ENCODE data around the gene DFFB. TPM values are rescaled to one million over a fixed set of nuclear protein-coding genes. Genes with fewer than 3 reads are reported as not detected.

Gene DFFB
- total RNA-seq, 1 donor from 2014 or later, result 6.2 TPM

DNA sequence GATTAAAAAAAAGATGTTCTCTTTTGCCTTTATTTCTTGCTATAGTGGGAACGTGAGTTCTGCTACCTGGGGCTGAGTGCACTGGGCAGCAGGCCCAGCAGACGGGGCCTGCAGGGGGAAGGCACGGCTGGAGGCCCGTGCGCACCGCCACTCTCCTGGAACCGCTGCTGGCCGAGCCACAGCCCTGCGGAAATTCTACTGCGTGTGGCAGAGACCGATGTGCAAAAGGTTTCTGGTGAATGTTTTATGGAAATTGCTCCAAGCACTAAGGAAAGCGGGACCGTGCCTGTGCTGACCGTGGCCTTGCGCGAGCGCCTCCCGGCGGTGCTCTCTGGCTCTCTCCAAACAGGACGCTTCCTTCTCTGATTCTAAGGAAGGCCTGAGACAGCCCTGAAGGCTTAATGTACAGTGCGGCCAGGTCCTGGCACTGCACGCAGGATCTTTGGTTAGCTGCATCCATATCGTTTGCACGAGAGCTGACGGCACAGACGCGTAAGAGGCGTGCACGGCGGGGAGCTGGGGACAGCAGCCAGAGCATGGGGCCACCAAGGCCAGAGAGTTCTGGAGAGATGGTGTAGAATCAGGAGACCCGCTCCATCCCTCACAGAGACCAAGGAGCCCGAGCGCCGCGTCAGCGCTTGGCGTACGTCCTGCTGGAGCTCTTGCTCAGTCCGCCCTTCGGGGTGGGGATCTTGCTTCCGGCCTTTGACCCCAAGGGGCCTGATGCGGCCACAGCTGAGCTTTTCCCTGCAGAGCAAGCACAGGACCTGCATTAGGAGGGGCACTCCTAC lies 42.3 kb upstream of the DFFB start:
- DNase-seq (ENCODE audit: low read depth), result no peak

DNA sequence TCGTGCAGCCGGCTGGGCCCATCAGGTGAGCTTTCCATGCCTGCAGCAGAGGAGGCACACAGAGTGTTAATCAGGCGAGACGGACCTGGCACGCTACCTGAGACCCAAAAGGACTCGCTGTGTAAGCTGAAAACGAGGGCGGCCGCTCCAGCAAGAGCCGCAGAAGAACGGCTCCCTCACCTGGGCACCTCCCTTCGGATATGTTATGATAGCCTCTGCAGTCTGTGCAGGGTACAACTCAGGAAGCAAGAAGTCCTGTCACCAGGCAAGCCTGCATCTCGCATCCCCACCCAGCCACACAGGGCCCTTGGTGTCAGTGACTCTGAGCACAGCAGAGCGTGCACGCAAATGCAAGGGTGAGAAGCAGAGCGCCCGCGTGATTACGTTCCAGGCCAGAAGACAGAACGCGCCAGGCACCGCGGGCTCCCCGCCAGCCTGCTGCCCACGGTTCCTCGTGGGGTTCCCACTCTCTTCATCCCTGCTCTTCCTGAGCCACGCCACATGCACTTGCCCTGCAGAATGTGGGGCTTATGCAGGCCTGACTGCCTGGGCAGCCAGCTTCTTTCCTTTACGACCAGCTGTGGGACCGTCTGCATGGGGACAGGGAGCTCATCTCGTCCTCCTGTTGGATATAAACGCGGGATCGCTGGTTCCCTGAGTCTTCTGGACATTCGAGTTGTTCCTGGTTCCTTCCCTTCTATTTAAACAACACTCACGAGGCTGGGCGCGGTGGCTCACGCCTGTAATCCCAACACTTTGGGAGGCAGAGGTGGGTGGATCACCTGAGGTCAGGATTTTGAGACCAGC lies 40.7 kb upstream of the DFFB start:
- no peak for DNase-seq (ENCODE audit: low read depth)
- no peak overlapping the region for H3K4me3 ChIP-seq (ENCODE audit: low read depth, low read length)
- TF ChIP-seq, protein P1, sequence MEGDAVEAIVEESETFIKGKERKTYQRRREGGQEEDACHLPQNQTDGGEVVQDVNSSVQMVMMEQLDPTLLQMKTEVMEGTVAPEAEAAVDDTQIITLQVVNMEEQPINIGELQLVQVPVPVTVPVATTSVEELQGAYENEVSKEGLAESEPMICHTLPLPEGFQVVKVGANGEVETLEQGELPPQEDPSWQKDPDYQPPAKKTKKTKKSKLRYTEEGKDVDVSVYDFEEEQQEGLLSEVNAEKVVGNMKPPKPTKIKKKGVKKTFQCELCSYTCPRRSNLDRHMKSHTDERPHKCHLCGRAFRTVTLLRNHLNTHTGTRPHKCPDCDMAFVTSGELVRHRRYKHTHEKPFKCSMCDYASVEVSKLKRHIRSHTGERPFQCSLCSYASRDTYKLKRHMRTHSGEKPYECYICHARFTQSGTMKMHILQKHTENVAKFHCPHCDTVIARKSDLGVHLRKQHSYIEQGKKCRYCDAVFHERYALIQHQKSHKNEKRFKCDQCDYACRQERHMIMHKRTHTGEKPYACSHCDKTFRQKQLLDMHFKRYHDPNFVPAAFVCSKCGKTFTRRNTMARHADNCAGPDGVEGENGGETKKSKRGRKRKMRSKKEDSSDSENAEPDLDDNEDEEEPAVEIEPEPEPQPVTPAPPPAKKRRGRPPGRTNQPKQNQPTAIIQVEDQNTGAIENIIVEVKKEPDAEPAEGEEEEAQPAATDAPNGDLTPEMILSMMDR (conservative IDR thresholded peaks at IDR 0.05; ENCODE audit: low read depth, low read length), result no peak

More for the DNA sequence above, 42.3 kb upstream of the DFFB start:
- TF ChIP-seq, protein P1 (conservative IDR thresholded peaks at IDR 0.05; ENCODE audit: low read depth, low read length), result no peak
- no peak overlapping the region for H3K4me3 ChIP-seq (ENCODE audit: low read depth, low read length)

DNA sequence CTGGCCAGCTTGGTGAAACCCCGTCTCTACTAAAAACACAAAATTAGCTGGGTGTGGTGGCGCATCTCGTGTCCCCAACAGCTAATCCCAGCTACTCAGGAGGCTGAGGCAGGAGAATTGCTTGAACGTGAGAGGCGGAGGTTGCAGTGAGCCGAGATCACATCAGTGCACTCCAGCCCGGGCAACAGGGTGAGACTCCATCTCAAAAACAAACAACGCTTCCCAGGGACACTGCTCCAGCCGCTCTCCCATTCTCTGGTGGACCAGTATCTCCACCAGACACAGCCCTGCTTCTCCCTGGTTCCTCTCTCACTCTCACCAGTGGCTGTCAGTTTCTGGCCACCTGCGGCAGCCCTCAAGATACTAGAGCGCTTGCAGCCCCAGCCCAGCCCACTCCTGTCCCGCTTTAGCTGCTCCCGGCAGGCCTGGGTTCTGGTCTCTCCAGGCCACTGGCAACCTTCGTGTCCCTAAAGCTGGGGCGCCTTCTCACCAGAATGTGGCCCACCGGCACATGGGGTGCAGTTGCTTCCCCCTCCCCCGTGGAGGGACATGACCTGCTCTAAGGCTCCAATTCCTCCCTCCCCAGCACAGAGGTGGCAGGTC lies 40.0 kb upstream of the DFFB start:
- DNase-seq (ENCODE audit: low read depth), result no peak
- no peak overlapping the region for H3K4me3 ChIP-seq (ENCODE audit: low read depth, low read length)
- TF ChIP-seq, protein P1 (conservative IDR thresholded peaks at IDR 0.05; ENCODE audit: low read depth, low read length), result no peak

DNA sequence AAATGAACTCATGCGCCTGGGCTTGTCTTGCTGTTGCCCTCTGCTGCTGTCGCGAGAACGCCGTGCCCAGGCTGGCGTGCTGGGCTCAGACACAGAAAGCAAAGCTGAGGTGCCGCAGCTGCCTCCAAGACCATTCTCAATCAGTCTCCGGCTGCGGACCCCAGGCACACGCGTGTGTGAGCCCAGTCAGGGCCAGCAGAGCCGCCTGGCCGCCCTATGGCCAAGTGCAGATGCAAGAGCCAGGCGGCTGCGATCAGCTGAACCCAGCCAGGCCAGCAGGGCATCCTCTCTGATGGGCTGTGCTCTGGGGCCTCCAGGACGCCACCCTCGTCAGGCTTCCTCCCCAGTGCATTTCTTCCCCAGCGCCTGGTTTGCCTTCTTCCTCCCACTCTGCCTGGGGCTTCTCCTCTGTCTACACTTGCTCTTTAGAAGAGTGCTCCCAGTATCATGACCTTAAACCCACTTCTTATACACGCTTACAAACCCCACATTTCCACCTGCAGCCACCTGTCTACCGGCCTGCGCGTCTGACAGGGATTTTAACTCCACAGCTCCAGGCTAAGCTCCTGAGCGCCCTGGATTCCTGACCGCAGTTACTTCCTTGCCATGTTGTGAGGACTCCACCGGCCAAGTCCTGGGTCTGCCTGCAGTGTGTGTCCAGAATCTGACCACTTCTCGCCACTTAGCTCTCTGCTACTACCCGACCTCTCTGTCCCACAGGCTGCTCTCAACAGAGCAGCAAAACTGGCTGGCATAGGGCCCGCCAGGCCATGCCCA lies 39.3 kb upstream of the DFFB start:
- DNase-seq (ENCODE audit: low read depth), result no peak
- TF ChIP-seq, protein P1 (conservative IDR thresholded peaks at IDR 0.05; ENCODE audit: low read depth, low read length), result no peak
- H3K4me3 ChIP-seq (ENCODE audit: low read depth, low read length), result no peak overlapping the region

DNA sequence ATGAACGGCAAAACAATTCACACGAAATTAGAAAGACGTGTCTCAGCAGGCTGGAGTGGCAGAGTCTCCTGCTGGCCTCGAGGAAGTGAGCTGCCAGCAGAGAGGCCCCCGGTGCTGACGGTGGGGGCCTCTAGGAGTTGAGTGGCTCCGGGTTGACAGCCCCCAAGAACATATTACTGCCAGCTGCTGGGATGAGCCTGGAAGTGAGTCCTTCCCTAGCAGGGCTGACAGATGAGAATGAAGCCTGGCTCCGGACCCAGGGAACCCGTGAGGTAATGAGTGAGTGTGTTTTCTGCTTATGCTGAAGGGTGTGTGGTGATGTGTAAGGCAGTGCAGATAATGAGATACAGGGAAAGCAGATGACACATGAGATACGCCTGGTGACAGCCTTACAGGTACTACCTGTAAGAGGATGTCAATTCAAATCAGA lies 37.5 kb upstream of the DFFB start:
- no peak for DNase-seq (ENCODE audit: low read depth)
- TF ChIP-seq, protein P1 (conservative IDR thresholded peaks at IDR 0.05; ENCODE audit: low read depth, low read length), result no peak
- H3K4me3 ChIP-seq (ENCODE audit: low read depth, low read length), result no peak overlapping the region

DNA sequence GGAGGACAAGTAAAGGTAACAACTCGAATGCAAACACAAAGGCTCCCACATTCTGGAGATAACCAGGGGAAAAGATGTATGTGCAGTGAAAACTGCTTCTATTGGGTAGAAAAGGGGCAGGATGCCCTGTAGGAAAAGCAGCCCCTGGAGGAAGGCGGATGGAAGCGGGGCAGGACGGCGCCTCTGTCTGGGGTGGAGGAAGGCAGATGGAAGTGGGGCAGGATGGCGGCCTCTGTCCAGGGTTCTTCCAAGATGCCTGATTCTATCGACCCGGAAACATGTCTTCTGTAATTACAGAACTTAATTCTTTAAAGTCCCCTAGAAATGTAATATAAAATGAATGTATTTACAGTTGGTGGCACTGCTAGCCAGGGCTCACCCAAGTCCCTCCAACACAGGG lies 37.0 kb upstream of the DFFB start:
- TF ChIP-seq, protein P1 (conservative IDR thresholded peaks at IDR 0.05; ENCODE audit: low read depth, low read length), result no peak
- no peak overlapping the region for H3K4me3 ChIP-seq (ENCODE audit: low read depth, low read length)
- no peak for DNase-seq (ENCODE audit: low read depth)
